T-helper 1 cell treated with Interleukin-12 subunit alpha and Interleukin-12 subunit beta and Interleukin-4 antibody, amounts not matched to agents 30 ng/mL and 1 ng/mL, for 36 hours (primary cell): ENCODE data around the gene CSTPP1. TPM values are rescaled to one million over a fixed set of nuclear protein-coding genes. Genes with fewer than 3 reads are reported as not detected.
"Not testable (repeated sequence)": the region's sequence is repeated elsewhere in the genome, so short reads cannot be mapped to it uniquely, and the experiment has no call there.

Experiments used
- intact Hi-C: fragments of 100-400 bp; cut with micrococcal nuclease; formaldehyde crosslinking; loops from one replicate; pipeline ENCODE4 v1.15.1; 2024
- total RNA-seq: library from RNA; stranded (reverse); gene quantifications from 2 replicates; pipeline ENCODE4 v1.2.3, GENCODE V29; 2022

CSTPP1 gene
- total RNA-seq, 1 donor from 2014 or later = 21.5 TPM

DNA sequence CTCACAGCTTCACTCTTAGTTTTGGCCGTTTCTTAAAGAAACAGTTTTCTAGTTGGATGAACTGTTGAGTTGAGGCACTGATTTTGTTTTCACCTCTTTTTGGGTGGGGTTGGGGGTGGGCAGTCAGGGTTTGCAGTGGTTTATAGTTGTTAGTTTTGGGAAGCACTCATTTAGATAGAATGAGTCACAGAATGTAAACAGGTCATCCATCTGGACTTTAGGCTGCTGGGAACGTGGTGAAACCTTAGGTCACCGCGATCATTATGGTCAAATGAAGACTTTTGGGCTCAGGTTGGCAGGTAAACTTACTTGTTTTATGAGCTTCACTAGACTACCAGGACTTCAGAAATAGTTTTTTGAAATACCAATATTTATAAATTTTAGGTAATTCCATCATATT is 48.4 kb downstream of the CSTPP1 start:
- intact Hi-C loops = no loop called here

DNA sequence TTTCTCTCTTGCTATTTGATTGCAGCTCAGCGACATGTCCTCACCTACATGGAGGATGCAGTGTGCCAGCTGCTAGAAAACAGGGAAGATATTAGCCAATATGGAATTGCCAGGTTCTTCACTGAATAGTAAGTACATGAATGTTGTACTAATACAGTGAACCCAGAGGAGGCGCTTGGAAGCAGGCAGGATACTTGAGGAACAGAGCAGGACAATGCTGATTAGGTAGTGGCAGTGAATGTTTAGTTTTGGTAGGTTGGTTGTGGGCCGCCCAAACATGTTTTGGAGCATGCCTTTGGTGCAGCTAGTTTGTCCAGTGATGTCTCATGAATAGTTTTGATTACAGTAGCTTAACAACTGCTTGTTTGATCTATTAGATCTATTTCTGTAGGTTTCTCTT is 50.6 kb downstream of the CSTPP1 start:
- intact Hi-C loops = no loop called here

DNA sequence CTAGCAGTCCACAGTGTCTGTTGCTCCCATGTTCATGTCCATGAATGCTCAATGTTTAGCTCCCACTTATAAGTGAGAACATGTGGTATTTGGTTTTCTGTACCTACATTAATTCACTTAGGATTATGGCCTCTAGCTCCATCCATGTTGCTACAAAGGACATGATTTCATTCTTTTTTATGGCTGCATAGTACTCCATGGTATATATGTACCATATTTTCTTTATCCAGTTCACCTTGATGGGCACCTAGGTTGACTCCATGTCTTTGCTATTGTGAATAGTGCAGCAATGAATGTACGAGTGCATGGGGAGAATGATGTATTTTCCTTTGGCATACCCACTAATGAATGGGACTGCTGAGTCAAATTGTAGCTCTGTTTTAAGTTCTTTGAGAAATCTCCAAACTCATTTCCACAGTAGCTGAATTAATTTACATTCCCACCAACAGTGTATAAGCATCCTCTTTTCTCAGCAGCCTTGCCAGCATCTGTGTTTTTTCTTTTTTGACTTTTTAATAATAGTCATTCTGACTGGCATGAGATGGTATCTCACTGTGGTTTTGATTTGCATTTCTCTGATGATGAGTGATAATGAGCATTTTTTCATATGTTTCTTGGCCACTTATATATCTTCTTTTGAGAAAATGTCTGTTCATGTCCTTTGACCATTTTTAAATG is 53.4 kb downstream of the CSTPP1 start:
- intact Hi-C loops = not testable (repeated sequence)

DNA sequence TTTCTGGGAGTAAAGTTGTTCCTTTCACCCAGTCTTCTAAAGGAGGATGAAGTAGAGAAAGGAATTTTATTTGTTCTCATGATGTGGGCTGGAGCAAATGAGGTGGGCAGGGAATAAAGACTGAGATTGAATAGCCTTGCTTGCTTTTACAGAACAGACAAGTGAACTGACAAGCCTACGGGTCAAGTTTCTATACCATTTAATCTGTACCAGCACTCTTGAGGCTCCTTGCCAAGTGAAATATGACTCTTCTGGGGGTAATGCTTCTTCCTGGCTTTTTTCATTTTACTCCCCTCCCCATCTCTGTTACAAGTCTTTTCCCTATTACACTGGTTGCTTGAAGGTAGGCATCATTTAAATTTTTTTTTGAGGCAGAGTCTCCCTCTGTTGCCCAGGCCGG is 54.8 kb downstream of the CSTPP1 start:
- intact Hi-C loops = no loop called here

DNA sequence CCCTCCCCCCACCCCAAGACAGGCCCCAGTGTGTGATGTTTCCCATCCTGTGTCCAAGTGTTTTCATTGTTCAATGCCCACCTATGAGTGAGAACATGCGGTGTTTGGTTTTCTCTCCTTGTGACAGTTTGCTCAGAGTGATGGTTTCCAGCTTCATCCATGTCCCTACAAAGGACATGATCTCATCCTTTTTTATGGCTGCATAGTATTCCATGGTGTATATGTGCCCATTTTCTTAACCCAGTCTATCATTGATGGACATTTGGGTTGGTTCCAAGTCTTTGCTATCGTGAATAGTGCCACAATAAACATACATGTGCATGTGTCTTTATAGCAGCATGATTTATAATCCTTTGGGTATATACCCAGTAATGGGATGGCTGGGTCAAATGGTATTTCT is 55.8 kb downstream of the CSTPP1 start:
- intact Hi-C loops = not testable (repeated sequence)

DNA sequence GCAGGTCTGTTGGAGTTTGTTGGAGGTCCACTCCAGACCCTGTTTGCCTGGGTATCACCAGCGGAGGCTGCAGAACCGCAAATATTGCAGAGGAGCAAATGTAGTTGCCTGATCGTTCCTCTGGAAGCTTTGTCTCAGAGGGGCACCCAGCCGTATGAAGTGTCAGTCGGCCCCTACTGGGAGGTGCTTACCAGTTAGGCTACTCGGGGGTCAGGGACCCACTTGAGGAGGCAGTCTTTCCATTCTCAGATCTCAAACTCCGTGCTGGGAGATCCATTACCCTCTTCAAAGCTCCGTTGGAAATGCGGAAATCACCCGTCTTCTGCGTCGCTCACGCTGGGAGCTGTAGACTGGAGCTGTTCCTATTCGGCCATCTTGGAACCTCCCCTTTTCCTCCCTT is 61.2 kb downstream of the CSTPP1 start:
- intact Hi-C loops = not testable (repeated sequence)

DNA sequence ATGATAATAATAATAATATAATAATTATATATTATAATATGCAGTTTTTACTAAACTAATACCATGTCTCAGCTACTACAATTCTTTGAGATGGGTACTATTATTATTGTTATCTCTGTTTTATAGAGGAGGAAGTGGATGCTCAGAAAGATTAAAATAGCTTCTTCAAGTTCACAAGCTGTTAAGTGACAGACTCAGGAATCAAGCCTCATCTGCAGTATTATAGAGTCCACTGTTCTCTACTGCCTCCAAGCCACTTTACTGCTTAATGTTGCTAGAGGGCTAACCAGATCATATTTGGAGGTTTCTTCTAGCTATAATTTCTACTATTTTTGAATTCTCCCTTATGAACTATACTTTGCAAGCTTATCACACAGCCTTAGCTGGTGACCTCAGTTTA is 62.7 kb downstream of the CSTPP1 start:
- intact Hi-C loops = no loop called here

DNA sequence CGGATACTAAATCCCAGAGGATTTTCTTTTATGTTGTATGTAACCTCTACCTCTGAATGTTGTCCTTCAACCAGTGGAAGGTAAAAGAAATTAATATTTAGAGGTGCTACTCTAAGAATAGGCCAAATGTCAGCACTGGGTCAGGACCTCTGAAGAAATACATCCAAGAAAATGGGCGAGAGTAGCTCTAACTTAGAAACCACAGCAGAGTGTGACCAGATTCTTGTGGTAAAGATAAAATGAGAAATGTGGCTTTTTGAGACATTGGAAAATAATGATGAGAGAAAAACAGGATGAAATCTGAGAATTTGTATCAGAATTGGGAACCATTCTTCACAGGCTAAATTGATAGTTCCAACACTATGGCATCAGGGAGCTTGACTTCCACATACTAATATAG is 63.5 kb downstream of the CSTPP1 start:
- intact Hi-C loops = no loop called here

DNA sequence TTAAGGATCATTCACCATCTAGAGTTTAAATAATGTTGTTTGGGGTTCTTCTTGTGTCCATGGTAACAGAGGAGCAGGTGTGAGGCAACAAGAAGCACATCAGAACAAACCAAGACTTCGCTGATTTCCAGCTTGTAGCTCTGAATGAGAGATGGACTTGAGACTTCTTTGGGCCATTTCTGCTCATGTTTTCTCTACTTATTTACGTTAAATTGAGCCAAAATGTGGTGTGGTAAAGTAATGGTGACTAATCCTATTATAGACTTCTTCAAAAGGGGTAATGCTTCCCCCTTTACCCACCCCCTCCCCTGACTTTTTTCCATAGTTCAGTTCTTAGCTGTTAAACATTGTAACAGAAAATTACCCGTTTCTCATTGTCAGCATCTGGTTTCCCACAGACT is 65.2 kb downstream of the CSTPP1 start:
- intact Hi-C loops = no loop called here

DNA sequence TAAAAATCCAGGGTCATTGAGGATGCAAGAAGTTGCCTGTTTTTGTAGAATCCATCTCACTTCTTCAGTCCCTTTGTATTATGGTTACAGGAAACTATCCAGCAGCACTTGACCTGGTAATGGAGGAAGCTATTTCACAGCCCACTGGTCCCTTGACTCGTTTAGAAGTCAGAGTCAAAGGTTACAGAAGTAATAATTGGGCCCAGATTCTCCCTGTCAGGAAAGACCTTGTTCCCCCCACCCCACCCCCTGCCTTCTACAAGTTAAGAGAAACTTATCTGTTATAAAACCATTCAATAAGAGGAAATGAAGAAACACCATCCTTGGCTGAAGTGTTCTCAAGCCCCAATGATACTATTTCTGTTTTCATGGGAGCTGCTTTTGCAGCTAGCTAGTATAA is 65.8 kb downstream of the CSTPP1 start:
- intact Hi-C loops = no loop called here

DNA sequence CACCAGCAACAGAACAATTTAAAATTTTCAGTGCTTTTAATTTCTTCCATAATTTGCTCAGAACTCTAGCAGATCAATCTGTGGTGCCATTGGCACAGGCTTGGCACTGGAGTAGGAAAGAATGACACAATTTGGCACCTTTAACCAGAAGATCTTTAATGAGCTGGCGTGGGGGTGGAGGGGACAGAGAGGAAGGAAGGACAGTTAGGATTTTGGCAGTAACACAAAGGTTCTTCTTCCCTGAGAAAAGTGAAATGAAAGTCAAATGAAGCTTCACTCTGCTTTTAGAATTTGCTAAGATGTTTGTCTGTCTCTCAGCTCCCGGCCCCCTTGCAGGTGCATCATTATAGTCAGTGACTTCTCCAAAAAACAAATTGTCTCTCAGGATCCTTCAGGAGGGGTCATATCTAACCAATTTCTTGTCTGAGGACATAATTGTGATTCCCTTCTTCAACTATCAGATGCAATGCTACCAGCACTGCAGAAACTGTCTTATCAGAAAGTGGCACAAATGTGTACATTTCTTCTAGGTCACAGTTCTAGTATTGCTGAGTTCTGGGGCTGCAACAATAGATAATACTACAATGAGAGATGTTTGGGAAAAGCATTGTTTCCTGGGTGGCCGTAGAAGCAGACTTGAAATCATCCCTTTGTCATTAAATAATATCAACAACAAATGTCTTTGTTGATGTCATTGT is 66.8 kb downstream of the CSTPP1 start:
- intact Hi-C loops = no loop called here

DNA sequence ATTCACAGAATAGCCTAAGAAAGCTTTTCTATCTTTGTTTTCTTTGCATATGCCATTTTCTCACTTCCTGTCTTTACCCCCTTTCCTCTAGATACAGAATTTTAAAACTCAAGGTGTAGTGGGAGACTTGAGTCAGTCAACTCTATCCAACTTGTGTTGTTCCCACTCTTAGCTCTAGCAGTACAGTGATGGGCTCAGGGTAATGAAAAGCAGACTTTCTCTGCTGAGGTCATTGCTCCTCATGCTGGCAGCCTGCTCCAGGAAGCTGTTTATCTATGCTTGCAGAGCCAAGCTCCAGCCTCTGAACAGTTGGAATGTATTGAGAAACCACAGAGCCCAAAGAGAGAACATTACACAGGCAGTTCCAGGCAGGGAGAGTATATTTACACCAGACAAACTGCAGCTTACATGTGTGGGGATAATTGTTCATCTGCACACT is 68.1 kb downstream of the CSTPP1 start:
- intact Hi-C loops = no loop called here

DNA sequence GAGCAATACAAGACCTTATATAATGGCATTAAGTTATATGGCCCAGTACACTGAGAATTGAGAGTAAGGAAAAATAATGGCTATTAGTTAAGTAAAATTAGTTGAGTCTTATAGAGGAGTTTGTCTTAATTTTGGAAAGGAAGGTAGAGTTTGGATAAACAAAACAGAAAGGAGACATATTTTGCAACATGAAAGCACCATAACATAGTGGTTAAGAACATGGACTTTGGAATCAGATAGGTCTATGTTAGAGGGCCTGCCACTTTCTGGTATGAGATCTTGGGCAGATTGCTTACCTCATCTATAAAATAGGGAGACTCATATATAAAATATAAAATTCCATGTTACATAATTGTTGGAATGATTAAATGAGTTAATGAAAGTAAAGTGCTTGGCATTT is 68.9 kb downstream of the CSTPP1 start:
- intact Hi-C loops = no loop called here

DNA sequence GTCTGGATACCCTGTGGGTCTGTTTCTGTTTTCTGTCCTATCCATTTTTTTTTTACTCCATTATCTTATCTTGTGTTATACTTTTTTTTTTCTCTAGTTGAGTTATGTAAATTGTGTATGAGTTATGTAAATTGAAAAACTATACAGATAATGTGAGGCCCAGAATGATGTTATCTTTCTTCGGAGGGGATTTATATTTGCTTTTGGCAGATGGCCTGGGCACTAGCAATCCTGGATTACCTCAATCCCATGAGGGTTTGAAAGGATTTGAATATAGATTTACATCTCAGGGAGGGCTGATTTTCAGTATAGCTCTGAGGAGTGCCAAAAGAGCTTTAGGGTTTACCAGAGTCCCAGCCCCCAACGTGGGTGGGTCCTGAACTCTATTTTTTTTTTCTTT is 71.0 kb downstream of the CSTPP1 start:
- intact Hi-C loops = no loop called here

DNA sequence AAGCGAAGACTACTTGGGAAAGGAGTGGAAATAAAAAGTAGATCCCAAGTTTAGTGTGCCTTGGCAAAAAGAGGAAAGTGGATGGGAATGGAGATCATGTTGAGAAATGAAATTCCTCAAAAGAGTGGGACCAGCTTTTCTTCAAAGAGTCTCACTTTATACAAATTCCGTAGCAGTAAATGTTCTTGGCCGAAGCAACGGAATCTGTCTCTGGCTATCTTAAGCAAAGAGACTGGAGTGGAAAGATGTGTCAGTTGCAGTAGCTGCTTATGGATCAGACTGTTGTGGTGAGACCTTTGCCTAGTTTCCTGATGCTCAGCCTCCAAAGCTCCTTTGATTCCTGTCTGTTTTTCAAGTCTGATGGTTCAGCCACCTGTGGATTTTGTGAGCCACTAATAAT is 73.6 kb downstream of the CSTPP1 start:
- intact Hi-C loops = no loop called here

DNA sequence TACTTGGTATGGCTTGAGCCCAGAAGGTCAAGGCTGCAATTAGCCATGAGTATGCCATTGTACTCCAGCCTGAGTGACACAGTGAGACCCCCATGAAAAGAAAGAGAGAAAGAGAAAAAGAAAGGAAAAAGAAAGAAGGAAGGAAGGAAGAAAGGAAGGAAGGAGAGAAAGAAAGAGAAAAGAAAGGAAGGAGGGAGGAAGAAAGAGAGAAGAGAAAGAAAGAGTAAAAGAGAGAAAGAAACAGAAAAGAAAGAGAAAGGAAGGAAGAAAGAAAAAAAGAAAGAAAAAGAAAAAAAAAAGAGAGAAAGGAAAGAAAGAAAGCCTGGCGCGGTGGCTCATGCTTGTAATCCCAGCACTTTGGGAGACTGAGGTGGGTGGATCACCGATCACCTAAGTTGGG is 77.5 kb downstream of the CSTPP1 start:
- intact Hi-C loops = no loop called here

DNA sequence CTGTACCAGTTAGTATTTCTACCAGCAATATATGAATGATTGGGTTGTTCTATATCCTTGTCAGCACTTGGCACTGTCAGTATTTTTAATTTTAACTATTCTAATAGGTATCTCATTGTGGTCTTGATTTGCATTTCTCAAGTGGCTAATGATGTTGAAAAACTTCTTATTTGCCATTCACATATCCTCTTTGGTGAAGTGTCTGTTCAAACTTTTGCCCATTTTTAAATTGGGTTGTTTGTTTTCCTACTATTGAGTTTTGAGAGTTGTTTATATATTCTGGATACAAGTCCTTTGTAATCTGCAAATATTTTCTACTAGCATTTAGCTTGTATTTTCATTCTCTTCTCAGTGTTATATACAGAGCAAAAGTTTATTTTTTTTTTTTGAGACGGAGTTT is 82.1 kb downstream of the CSTPP1 start:
- intact Hi-C loops = no loop called here

DNA sequence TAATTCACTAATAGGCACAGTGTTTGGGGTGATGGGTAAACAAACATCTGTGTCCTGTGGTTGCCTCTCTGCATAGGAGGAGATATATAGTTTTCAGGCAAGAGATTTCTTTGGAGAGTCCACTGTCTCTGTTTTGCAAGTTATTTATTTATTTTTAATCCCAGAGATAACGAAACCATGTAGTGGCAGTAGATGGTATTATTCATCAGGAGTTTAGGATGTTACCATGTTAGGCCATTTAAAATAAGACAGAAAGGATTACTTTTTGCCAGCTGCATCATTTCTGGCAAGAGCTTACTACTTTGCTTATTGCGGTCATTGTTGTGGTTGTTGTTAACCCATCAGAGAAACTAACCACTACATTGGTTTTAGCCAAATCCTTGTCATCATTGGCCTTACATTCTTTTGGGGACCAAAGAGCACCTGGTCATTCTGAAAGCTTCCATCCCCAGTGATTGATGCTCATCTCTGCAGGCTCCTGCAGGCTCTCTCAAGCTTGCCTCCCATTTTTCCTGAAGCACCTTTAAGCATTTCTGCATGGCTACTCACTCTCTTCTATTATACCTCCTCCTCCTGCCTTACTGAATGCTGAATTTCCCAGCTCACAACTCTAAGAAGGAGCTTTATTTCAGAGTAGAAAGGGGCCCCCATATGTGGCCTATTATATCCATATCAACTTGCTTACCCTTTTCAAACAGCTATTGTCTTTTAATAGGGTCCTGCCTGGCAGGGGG is 84.4 kb downstream of the CSTPP1 start:
- intact Hi-C loops = no loop called here

DNA sequence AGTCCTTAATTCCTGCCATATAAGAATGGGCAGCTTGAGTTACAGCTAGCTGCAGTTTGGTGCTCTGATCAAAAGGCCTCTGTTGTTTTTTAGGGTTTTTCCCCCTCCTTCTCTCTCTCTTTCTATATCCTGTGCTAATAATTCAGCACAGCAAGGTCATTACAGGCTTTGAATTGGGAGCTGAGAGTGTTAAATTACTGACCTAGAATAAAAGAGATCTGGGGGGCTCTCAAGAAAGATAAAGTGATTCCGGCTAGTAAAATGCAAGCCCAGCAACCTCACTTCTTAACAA is 84.9 kb downstream of the CSTPP1 start:
- intact Hi-C loops = no loop called here

DNA sequence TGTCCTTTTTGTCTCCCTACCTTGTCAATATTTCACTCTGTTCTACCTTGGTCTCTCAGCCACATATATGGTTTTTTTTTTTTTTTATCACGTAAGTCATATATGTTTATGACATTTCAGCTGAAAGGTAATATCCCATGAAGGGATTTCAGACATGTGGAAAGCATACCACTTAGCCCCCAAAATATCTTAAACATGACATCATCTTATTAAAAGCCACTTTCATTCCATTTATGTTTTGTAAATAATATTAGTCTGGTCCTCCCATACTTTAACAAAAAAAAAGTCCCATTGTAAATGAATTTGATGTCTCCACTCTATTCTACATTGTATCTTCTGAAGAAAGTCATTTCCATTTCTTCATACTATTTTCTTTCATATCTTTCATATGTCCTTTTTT is 85.4 kb downstream of the CSTPP1 start:
- intact Hi-C loops = no loop called here

DNA sequence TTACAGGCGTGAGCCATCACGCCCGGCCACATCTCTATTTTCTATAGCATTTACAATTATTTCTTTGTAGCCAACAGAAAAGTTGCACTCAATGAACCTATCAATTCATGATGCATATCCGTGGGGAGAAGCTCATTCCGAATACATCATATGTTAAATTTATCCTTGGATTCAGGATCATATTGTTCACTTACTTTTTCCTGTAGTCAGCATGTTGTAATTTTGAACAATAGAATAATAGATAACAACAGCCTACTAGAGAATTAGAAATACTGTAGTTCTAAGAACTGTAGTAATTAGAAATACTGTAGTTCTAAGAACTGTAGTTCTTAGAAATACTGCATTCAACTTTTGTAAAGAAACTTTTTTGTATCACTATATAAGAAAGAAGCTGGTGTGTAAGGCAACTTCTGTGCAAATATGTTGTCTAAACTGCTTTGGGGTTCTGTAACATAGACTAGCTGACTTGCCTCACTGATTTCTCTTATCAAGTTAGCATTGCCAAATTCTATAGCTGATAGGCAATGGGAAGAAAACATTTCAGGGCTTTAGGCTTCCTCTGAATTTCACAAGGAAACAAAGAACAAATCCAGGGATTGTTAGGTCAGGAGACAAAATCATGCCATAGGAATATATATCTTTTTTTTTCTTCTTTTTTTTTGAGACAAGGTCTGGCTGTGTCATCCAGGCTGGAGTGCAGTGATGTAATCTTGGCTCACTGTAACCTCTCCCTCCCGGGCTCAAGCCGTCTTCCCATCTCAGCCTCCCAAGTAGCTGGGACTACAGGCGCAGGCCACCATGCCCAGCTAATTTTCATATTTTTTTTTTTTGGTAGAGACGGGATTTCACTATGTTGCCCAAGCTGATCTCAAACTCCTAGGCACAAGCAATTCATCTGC is 91.9 kb downstream of the CSTPP1 start:
- intact Hi-C loops = no loop called here

DNA sequence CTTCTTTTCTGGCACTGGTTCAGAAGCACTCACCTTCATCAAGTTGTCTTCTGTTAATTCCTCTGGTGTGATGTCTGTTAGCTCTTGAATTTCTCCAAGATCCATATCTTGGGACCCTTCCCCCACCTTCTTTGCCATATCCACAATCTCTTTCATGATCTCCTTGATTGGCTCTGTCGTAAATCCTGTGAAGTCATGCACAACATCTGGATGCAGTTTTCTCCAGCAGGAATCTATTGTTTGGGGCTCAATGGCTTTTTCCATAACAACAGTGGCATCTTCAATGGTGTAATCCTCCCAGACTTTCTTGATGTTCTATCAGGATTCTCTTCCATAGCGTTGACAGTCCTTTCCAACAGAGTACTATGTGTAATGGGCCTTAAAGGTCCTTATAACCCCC is 96.9 kb downstream of the CSTPP1 start:
- intact Hi-C loops = no loop called here
